OCI-LY1 (cell line): ENCODE measurements around the gene SCAP.

Experiments
- CTCF ChIP-seq: fragments of 200-600 bp; sonication (generic), shearing (Covaris generic); IDR thresholded peaks from 2 replicates; pipeline ENCODE4 v1.5.1; 2017; ENCODE audit warnings: mild to moderate bottlenecking, antibody characterized with exemption, low read length, moderate library complexity, mixed read lengths
- EZH2 ChIP-seq: fragments of 200-600 bp; sonication (generic), shearing (Covaris generic); IDR thresholded peaks from 2 replicates; pipeline ENCODE4 v1.8.0; 2017; ENCODE audit warnings: borderline replicate concordance, mixed run types, mild to moderate bottlenecking, antibody characterized with exemption, low read length, moderate library complexity, mixed read lengths

GRCh38 chr3:47504113-47504512, 28.4 kb upstream of the SCAP start:
- no peak for TF ChIP-seq CTCF
- TF ChIP-seq EZH2 = no peak
